DMS153 treated with DMSO at 0.1 percent for 48 hours (cell line): ENCODE results near the gene MOCS2.
"Not testable (repeated sequence)": the region's sequence is repeated elsewhere in the genome, so short reads cannot be mapped to it uniquely, and the experiment has no call there.

Experiments
- DNase-seq: peaks from one replicate; lab custom pipeline; 2025; ENCODE audit not compliant: unreplicated experiment; lab: John Stamatoyannopoulos, UW

MOCS2 gene, protein sequence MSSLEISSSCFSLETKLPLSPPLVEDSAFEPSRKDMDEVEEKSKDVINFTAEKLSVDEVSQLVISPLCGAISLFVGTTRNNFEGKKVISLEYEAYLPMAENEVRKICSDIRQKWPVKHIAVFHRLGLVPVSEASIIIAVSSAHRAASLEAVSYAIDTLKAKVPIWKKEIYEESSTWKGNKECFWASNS

DNA sequence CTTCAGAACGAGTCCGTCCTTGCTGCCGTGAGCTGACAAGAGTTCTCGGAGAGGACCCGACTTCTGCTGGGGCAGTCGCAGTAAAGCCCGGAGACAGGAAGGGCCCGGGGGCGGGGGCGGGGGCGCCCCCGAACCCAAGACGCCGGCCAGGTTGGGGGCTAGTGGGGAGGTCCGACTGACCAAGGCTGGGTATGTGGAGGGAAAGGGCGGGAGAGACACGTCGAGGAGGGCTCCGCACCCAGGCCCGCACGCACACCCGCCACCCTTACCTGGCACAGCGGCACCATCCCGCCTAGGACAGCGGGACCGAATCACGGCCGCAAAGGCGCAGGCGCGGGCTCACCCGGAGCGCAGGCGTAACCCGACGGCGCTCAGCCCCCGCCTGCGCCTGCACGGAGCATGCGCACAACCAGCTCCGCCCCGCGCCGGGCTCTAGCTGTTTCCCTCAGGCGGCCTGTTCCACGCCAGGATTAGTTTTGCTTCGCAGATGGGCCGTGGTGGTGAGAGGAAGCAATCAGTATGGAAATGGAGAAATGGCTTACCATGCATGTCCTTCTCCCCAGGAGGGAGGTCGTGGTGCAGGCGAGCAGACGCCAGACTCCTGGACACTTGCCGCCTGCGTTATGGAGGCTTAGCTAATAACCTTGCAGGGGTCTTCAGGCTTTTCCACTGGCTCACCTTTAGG, at the start of gene MOCS2:
Gene MOCS2 (minus strand): TSS at position 315 of the 685 bp plus-strand sequence. CDS start 2,583 bp downstream, outside the sequence.
- DNase-seq = peak; percentile 23

GRCh38 chr5:53151713-53152458, 42.3 kb upstream of the MOCS2 start:
- DNase-seq = no peak

GRCh38 chr5:53133020-53133419, 23.5 kb upstream of the MOCS2 start:
- no peak for DNase-seq

GRCh38 chr5:53130266-53130665, 20.7 kb upstream of the MOCS2 start:
- no peak for DNase-seq

DNA sequence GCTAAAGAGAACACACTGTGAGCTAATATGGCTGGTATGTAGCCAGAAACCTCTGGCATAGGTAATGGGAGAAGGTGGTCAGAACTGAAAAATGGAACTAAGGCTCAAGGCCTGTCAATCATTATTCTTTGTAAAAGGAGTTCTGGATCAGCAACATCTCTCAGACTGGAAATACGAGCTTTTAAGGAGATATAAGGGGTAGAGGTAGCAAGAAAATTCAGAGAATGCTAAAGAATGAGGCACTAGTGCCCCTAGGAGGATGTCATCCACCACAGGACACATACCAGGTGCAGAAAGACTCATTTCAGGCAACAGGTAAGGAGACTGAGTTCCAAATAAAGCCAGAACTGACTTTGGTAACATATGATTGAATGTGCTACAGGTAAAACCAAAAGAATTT, 18.9 kb upstream of the MOCS2 start:
- no peak for DNase-seq

GRCh38 chr5:53127107-53127506, 17.6 kb upstream of the MOCS2 start:
- no peak for DNase-seq

DNA sequence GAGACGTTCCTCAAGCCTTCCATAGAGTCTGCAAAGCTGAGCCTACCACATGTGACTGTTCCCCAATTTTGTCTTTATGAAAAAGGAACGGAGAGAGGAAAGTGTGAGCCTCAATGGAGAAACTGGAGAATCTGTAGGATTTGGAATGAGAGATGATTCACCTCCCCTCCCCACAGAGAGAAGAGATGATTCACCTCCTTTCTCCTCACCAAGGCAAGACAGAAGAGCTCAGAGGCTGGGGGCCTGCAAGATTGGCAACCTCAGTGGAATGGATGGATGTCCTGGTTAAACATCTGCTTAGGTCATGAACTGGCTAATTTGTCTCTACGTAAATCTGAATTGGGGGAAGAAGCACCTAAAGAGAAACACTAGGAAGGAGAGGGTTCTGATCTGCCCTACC, 17.0 kb upstream of the MOCS2 start:
- DNase-seq = no peak

GRCh38 chr5:53123702-53124101, 14.1 kb upstream of the MOCS2 start:
- no peak for DNase-seq

- no peak for DNase-seq
These were observed 10.6 kb upstream of the MOCS2 start for GRCh38 chr5:53120165-53120564.

DNA sequence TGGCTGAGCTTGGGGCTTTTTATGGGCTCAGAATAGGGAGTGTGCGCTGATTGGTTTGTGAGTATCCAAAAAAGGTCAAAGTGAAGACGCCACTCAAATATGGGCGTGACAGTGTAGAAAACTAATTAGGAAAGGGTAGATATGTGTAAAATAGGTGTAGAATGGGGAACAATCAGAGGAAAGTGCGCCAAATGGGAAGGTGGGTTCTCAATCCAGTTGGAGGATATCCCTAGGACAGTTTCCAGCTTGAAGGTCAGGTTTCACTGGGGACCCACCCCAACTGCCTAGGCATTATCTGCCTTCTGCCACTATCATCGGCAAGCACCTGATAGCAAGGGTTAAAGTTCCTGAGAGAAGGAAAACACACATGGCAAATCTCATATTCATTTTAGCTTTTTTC, 9.3 kb upstream of the MOCS2 start:
- DNase-seq = no peak

DNA sequence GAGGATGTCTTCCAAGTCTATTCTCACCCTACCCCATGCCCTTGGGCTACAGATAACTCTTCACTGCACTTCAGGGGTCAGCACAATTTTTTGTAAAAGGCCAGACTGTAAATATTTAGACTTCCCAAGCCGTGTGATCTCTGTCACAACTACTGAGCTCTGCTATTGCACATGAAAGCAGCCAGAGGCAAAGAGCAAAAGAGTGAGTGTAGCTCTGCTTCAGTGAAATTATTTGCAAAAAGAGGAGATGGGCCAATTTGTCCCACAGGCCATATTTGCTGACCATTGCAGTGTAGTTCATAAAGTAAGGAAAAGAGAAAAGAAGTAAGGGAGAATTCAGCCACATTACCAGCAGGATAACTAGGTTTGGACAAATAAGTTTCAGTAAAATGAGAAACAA, 7.0 kb upstream of the MOCS2 start:
- no peak for DNase-seq

- no peak for DNase-seq
These were observed 5.4 kb upstream of the MOCS2 start for GRCh38 chr5:53114988-53115387.

GRCh38 chr5:53113947-53114346, 4.4 kb upstream of the MOCS2 start:
- DNase-seq = no peak

DNA sequence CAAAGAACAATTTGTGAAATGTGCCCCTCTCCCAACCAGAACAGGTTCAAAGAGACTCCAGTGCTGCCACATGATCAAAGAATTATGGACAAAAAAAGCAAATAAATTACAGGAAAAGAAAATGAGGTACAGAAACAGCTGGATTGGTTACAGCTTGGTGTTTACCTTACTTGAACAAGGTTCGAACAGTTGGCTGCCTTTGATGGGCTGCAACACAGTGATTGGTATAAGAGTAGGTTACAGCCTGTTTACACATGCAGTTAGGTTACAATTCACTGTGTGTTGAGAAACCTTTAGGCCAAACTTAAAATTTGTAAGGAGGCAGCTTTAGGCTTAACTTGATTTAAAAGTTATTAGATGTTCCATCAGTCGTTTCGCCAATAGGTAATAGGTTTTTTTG, 3.4 kb upstream of the MOCS2 start:
- DNase-seq = no peak

GRCh38 chr5:53112307-53112706, 2.8 kb upstream of the MOCS2 start:
- DNase-seq = not testable (repeated sequence)

- no peak for DNase-seq
These were observed 1.6 kb upstream of the MOCS2 start for GRCh38 chr5:53111139-53111538.

DNA sequence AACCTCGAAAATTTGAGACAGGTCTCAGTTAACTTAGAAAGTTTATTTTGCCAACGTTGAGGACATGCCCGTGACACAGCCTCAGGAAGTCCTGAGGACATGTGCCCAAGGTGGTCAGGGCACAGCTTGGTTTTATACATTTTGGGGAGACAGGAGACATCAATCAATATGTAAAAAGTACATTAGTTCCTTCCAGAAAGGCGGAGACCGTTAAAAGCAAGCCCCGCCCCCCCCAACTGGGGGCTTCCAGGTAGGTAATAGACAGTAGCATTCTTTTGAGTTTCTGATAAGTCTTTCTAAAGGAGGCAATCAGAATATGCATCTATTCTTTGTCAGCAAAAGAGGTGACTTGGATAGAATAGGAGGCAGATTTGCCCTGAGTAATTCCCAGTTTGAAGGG, 599 bp upstream of the MOCS2 start:
- no peak for DNase-seq

DNA sequence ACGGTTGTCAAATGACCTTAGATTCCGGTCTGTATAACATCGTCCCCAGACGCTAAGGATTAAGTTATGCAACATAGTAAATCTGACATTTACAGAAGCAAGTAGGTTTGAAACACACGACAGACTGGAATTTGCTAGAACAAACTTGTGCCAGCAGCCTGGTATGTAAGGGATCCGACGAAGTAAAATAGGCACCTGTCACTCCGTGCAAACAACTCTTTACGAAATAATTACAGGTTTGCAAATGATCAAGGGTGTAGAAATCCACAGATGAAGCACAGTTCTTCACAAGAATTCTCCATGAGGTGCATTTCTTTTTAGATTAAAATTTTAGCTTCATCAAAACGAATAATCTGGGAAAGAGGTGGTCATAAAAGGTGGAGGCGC, 508 bp downstream of the MOCS2 start:
- DNase-seq = no peak

GRCh38 chr5:53105611-53106300, 3.8 kb downstream of the MOCS2 start:
- DNase-seq = no peak

- no peak for DNase-seq
These were observed 9.0 kb downstream of the MOCS2 start for GRCh38 chr5:53100606-53101005.

- DNase-seq = no peak
These were observed 10.0 kb downstream of the MOCS2 start for GRCh38 chr5:53099546-53099945.
